HG02571 (cell line): Measurements from ENCODE around the gene SCGB1A1.

Source experiments
- ATAC-seq: cut with Tn5 transposase; IDR thresholded peaks from one replicate; pipeline ENCODE4 v1.9.1; 2021; ENCODE audit warnings: mild to moderate bottlenecking, moderate library complexity; ENCODE audit not compliant: unreplicated experiment

Gene SCGB1A1

GRCh38 chr11:62420882-62421281 lies 2.0 kb downstream of the SCGB1A1 start:
- no peak for ATAC-seq

GRCh38 chr11:62421996-62422395 lies 3.2 kb downstream of the SCGB1A1 start:
- no peak for ATAC-seq

GRCh38 chr11:62423012-62423411 lies 4.2 kb downstream of the SCGB1A1 start:
- no peak for ATAC-seq

- no peak for ATAC-seq
Observed at GRCh38 chr11:62427630-62428233, 8.9 kb downstream of the SCGB1A1 start.

- no peak for ATAC-seq
Observed at GRCh38 chr11:62428871-62429560, 10.2 kb downstream of the SCGB1A1 start.

GRCh38 chr11:62430425-62430824 lies 11.6 kb downstream of the SCGB1A1 start:
- no peak for ATAC-seq

GRCh38 chr11:62431171-62431901 lies 12.5 kb downstream of the SCGB1A1 start:
- no peak for ATAC-seq

- ATAC-seq = no peak
Observed at GRCh38 chr11:62432695-62433094, 13.9 kb downstream of the SCGB1A1 start.

- no peak for ATAC-seq
Observed at GRCh38 chr11:62433141-62433903, 14.5 kb downstream of the SCGB1A1 start.

- ATAC-seq = no peak
Observed at GRCh38 chr11:62433904-62434276, 15.1 kb downstream of the SCGB1A1 start.

GRCh38 chr11:62435846-62436660 lies 17.2 kb downstream of the SCGB1A1 start:
- ATAC-seq = no peak

- no peak for ATAC-seq
Observed at GRCh38 chr11:62437616-62438015, 18.8 kb downstream of the SCGB1A1 start.

- no peak for ATAC-seq
Observed at GRCh38 chr11:62438641-62439040, 19.8 kb downstream of the SCGB1A1 start.

- no peak for ATAC-seq
Observed at GRCh38 chr11:62439785-62440602, 21.2 kb downstream of the SCGB1A1 start.

- no peak for ATAC-seq
Observed at GRCh38 chr11:62443390-62444235, 24.8 kb downstream of the SCGB1A1 start.

- ATAC-seq = no peak
Observed at GRCh38 chr11:62444236-62444833, 25.5 kb downstream of the SCGB1A1 start.

GRCh38 chr11:62444835-62445234 lies 26.0 kb downstream of the SCGB1A1 start:
- ATAC-seq = no peak

- no peak for ATAC-seq
Observed at GRCh38 chr11:62445314-62445740, 26.5 kb downstream of the SCGB1A1 start.
